Measurements from ENCODE around the gene ATP8A1.
"Not testable (repeated sequence)": the region's sequence is repeated elsewhere in the genome, so short reads cannot be mapped to it uniquely, and the experiment has no call there.

Gene ATP8A1

GRCh38 chr4:42490015-42490414 lies 166.9 kb downstream of the ATP8A1 start:
- no peak for DNase-seq

GRCh38 chr4:42489095-42489494 lies 167.8 kb downstream of the ATP8A1 start:
- no peak for DNase-seq

- DNase-seq, result no peak
Observed at GRCh38 chr4:42488554-42488953, 168.4 kb downstream of the ATP8A1 start.

GRCh38 chr4:42488114-42488513 lies 168.8 kb downstream of the ATP8A1 start:
- DNase-seq, result no peak

GRCh38 chr4:42487230-42487629 lies 169.7 kb downstream of the ATP8A1 start:
- no peak for DNase-seq

GRCh38 chr4:42486156-42486555 lies 170.7 kb downstream of the ATP8A1 start:
- DNase-seq, result not testable (repeated sequence)

- DNase-seq, result no peak
Observed at GRCh38 chr4:42484630-42485029, 172.3 kb downstream of the ATP8A1 start.

GRCh38 chr4:42483426-42484379 lies 173.2 kb downstream of the ATP8A1 start:
- DNase-seq, result no peak

GRCh38 chr4:42482516-42483327 lies 174.2 kb downstream of the ATP8A1 start:
- no peak for DNase-seq

GRCh38 chr4:42480717-42481116 lies 176.2 kb downstream of the ATP8A1 start:
- no peak for DNase-seq

- DNase-seq, result no peak
Observed at GRCh38 chr4:42480281-42480680, 176.6 kb downstream of the ATP8A1 start.

- DNase-seq, result no peak
Observed at GRCh38 chr4:42478946-42479345, 178.0 kb downstream of the ATP8A1 start.

GRCh38 chr4:42478509-42478908 lies 178.4 kb downstream of the ATP8A1 start:
- no peak for DNase-seq

GRCh38 chr4:42474406-42474805 lies 182.5 kb downstream of the ATP8A1 start:
- DNase-seq, result no peak

- DNase-seq, result no peak
Observed at GRCh38 chr4:42473071-42473684, 183.7 kb downstream of the ATP8A1 start.

GRCh38 chr4:42471896-42472295 lies 185.0 kb downstream of the ATP8A1 start:
- DNase-seq, result no peak

- DNase-seq, result no peak
Observed at GRCh38 chr4:42470023-42470422, 186.9 kb downstream of the ATP8A1 start.

- not testable (repeated sequence) for DNase-seq
Observed at GRCh38 chr4:42467777-42468176, 189.1 kb downstream of the ATP8A1 start.

- DNase-seq, result no peak
Observed at GRCh38 chr4:42466273-42466844, 190.5 kb downstream of the ATP8A1 start.

GRCh38 chr4:42464550-42465094 lies 192.3 kb downstream of the ATP8A1 start:
- no peak for DNase-seq

GRCh38 chr4:42461216-42461615 lies 195.7 kb downstream of the ATP8A1 start:
- DNase-seq, result not testable (repeated sequence)

- no peak for DNase-seq
Observed at GRCh38 chr4:42460043-42460442, 196.9 kb downstream of the ATP8A1 start.

- no peak for DNase-seq
Observed at GRCh38 chr4:42458657-42459056, 198.2 kb downstream of the ATP8A1 start.

Measured in NCI-H748 treated with DMSO at 0.1 percent for 48 hours (cell line).